GM06990 (cell line): ENCODE data around the gene EML5.

Experiments used
- DNase-seq: peaks from one replicate; pipeline ENCODE4 v3.0.0-alpha.2; 2011; ENCODE audit not compliant: insufficient read length; ENCODE audit errors: extremely low read depth
- H3K27me3 ChIP-seq: replicated peaks from 2 replicates; pipeline ENCODE4 v1.6.0; 2011; ENCODE audit warnings: low read length; ENCODE audit not compliant: control insufficient read depth, insufficient read depth
- H3K36me3 ChIP-seq: 2 replicates; pipeline ENCODE4 v1.5.1; 2011; ENCODE audit warnings: low read length; ENCODE audit not compliant: control insufficient read depth, insufficient read depth
- H3K4me3 ChIP-seq: replicated peaks from 2 replicates; pipeline ENCODE4 v1.5.1; 2011; ENCODE audit warnings: low read depth, mild to moderate bottlenecking, control low read depth, low read length
- CTCF ChIP-seq: IDR thresholded peaks from 2 replicates; pipeline ENCODE4 v1.5.1; 2011; ENCODE audit warnings: low read length, control low read depth, mild to moderate bottlenecking, inconsistent platforms; ENCODE audit not compliant: insufficient read depth, poor library complexity, severe bottlenecking

The EML5 gene

GRCh38 chr14:88792473-88793258, at the start of gene EML5:
Gene EML5 (minus strand): TSS chr14:88792953. CDS start chr14:88792503, 450 bp downstream.
- DNase-seq: peak; percentile 86
- peak; percentile 39 for TF ChIP-seq CTCF
- Histone ChIP-seq H3K36me3 (no peaks in the 10 kb centered on the region), H3K4me3 (peak within 1 kb of the TSS; percentile 70), H3K27me3 (no peaks in the 10 kb centered on the region; the same call in none of the 2 replicates)

- Histone ChIP-seq H3K27me3 (no peaks in the 10 kb centered on the region), H3K36me3 (no peaks in the 10 kb centered on the region; the same call in 1 of the 2 replicates), H3K4me3 (no peak overlapping the region)
- TF ChIP-seq CTCF: no peak
- no peak for DNase-seq
These were observed 49.7 kb upstream of the EML5 start for GRCh38 chr14:88842414-88842813.

- no peak for DNase-seq
- Histone ChIP-seq H3K27me3 (no peaks in the 10 kb centered on the region), H3K4me3 (no peak overlapping the region), H3K36me3 (no peaks in the 10 kb centered on the region; the same call in 1 of the 2 replicates)
- TF ChIP-seq CTCF: no peak
These were observed 49.0 kb upstream of the EML5 start for GRCh38 chr14:88841741-88842140.

- Histone ChIP-seq H3K36me3 (no peaks in the 10 kb centered on the region; the same call in 1 of the 2 replicates), H3K27me3 (no peaks in the 10 kb centered on the region), H3K4me3 (no peak overlapping the region)
- no peak for TF ChIP-seq CTCF
- DNase-seq: no peak
These were observed 48.2 kb upstream of the EML5 start for GRCh38 chr14:88840926-88841325.

GRCh38 chr14:88838015-88838414, 45.3 kb upstream of the EML5 start:
- no peaks in the 10 kb centered on the region for H3K36me3 ChIP-seq
- TF ChIP-seq CTCF: no peak

More at GRCh38 chr14:88838015-88838414, 45.3 kb upstream of the EML5 start:
- no peaks in the 10 kb centered on the region for H3K27me3 ChIP-seq
- no peak for DNase-seq
- no peak overlapping the region for H3K4me3 ChIP-seq
